Stomach (tissue), 4 donors: ENCODE data around the gene ETV5.

ENCODE experiments used
- POLR2A ChIP-seq, 4 donors: fragments of 450-650 bp; IDR thresholded peaks; one replicate each; pipeline ENCODE4 v1.6.1; 2016; ENCODE audit warnings: antibody characterized with exemption in 4 of 4, control low read depth in 2 of 4, mild to moderate bottlenecking in 1 of 4, moderate library complexity in 1 of 4
- TF ChIP-seq, protein P1 (sequence below), 7 experiments: fragments of 450-650 bp in 4 of 7; fragments of 200-600 bp in 3 of 7; sonication (generic) in 3 of 7; IDR thresholded peaks; one replicate each; pipeline ENCODE4 v1.5.1; 2016 to 2019; ENCODE audit warnings: antibody characterized with exemption in 7 of 7, control low read depth in 2 of 7, mild to moderate bottlenecking in 1 of 7

DNA sequence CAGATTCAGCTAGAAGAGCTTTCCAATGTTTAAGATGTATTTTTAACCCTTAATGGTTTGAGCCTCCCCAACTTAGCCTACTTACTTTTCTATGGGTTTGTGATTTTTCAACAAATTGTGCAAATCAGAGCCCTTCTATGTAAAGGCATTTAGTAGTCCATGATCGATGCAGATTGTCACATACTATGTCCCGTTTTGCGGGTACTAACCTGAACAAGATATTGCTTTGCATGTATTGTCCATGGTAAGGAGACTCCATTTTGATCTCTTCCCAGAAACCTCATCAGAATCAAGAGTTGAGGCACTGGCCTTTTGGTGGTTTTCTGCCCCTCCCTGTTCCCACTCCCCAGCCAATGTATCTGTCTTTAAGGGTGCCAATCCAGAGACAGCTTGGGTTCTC, 60.8 kb downstream of the ETV5 start:
- no peak for TF ChIP-seq POLR2A (IDR thresholded peaks at IDR 0.05)
- TF ChIP-seq, protein P1, sequence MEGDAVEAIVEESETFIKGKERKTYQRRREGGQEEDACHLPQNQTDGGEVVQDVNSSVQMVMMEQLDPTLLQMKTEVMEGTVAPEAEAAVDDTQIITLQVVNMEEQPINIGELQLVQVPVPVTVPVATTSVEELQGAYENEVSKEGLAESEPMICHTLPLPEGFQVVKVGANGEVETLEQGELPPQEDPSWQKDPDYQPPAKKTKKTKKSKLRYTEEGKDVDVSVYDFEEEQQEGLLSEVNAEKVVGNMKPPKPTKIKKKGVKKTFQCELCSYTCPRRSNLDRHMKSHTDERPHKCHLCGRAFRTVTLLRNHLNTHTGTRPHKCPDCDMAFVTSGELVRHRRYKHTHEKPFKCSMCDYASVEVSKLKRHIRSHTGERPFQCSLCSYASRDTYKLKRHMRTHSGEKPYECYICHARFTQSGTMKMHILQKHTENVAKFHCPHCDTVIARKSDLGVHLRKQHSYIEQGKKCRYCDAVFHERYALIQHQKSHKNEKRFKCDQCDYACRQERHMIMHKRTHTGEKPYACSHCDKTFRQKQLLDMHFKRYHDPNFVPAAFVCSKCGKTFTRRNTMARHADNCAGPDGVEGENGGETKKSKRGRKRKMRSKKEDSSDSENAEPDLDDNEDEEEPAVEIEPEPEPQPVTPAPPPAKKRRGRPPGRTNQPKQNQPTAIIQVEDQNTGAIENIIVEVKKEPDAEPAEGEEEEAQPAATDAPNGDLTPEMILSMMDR (IDR thresholded peaks at IDR 0.05), result no peak
